HUES48 (cell line): ENCODE results near the gene CHD1.

ENCODE experiments used
- H3K27ac ChIP-seq: one replicate; pipeline ENCODE4 v1.7.0; 2013; ENCODE audit warnings: low read depth, low read length, inconsistent platforms
- H3K27me3 ChIP-seq: 2 replicates; pipeline ENCODE4 v1.6.1; 2013; ENCODE audit warnings: mild to moderate bottlenecking, low read length; ENCODE audit not compliant: control insufficient read depth, insufficient read depth
- H3K36me3 ChIP-seq: 2 replicates; pipeline ENCODE4 v1.6.1; 2013; ENCODE audit warnings: low read length; ENCODE audit not compliant: control insufficient read depth, insufficient read depth
- H3K4me1 ChIP-seq: 2 replicates; pipeline ENCODE4 v1.6.1; 2013; ENCODE audit warnings: mild to moderate bottlenecking, low read length; ENCODE audit not compliant: control insufficient read depth, insufficient read depth
- H3K4me3 ChIP-seq: 2 replicates; pipeline ENCODE4 v1.5.1; 2013; ENCODE audit warnings: mild to moderate bottlenecking, low read depth, low read length
- H3K9ac ChIP-seq: 2 replicates; pipeline ENCODE4 v1.6.1; 2013; ENCODE audit warnings: mild to moderate bottlenecking, low read depth, low read length, moderate library complexity
- H3K9me3 ChIP-seq: 2 replicates; pipeline ENCODE4 v1.6.1; 2013; ENCODE audit warnings: low read length; ENCODE audit not compliant: control insufficient read depth, insufficient read depth

CHD1 gene

GRCh38 chr5:98839469-98840383 lies 89.1 kb downstream of the CHD1 start:
- H3K9me3 ChIP-seq, result peaks cover 13% of the 10 kb centered on the region
- no peak overlapping the region for H3K4me3 ChIP-seq
- no peaks in the 10 kb centered on the region for H3K4me1 ChIP-seq
- H3K36me3 ChIP-seq, result no peaks in the 10 kb centered on the region
- H3K9ac ChIP-seq, result no peak overlapping the region
- H3K27ac ChIP-seq, result no peak overlapping the region
- H3K27me3 ChIP-seq, result no peaks in the 10 kb centered on the region

- Histone ChIP-seq H3K36me3 (no peaks in the 10 kb centered on the region), H3K9ac (no peak overlapping the region), H3K4me3 (no peak overlapping the region), H3K27ac (no peak overlapping the region), H3K4me1 (no peaks in the 10 kb centered on the region), H3K27me3 (no peaks in the 10 kb centered on the region), H3K9me3 (no peaks in the 10 kb centered on the region)
Measured at GRCh38 chr5:98836175-98836574, 92.6 kb downstream of the CHD1 start.

- H3K27ac ChIP-seq, result no peak overlapping the region
- no peak overlapping the region for H3K4me3 ChIP-seq
- no peaks in the 10 kb centered on the region for H3K9me3 ChIP-seq
- H3K36me3 ChIP-seq, result no peaks in the 10 kb centered on the region
- H3K27me3 ChIP-seq, result no peaks in the 10 kb centered on the region
- H3K9ac ChIP-seq, result no peak overlapping the region
- H3K4me1 ChIP-seq, result 0 out of 2 replicates have a peak, but pooled peaks cover 3% of the 10 kb centered on the region
Measured at GRCh38 chr5:98827588-98828284, 101.1 kb downstream of the CHD1 start.

- Histone ChIP-seq H3K4me1 (0 out of 2 replicates have a peak, but pooled peaks cover 3% of the 10 kb centered on the region), H3K36me3 (no peaks in the 10 kb centered on the region), H3K9ac (no peak overlapping the region), H3K9me3 (no peaks in the 10 kb centered on the region), H3K27ac (no peak overlapping the region), H3K4me3 (no peak overlapping the region), H3K27me3 (no peaks in the 10 kb centered on the region)
Measured at GRCh38 chr5:98827161-98827560, 101.6 kb downstream of the CHD1 start.

- no peak overlapping the region for H3K9ac ChIP-seq
- no peak overlapping the region for H3K27ac ChIP-seq
- no peaks in the 10 kb centered on the region; the same call in 1 of the 2 replicates for H3K9me3 ChIP-seq
- no peaks in the 10 kb centered on the region for H3K36me3 ChIP-seq
- no peaks in the 10 kb centered on the region for H3K27me3 ChIP-seq
- 0 out of 2 replicates have a peak, but pooled peaks cover 3% of the 10 kb centered on the region for H3K4me1 ChIP-seq
- no peak overlapping the region for H3K4me3 ChIP-seq
Measured at GRCh38 chr5:98825582-98826375, 103.0 kb downstream of the CHD1 start.

- no peak overlapping the region for H3K27ac ChIP-seq
- no peaks in the 10 kb centered on the region for H3K4me1 ChIP-seq
- H3K27me3 ChIP-seq, result no peaks in the 10 kb centered on the region
- no peak overlapping the region for H3K9ac ChIP-seq
- H3K36me3 ChIP-seq, result no peaks in the 10 kb centered on the region
- no peak overlapping the region for H3K4me3 ChIP-seq
- H3K9me3 ChIP-seq, result no peaks in the 10 kb centered on the region; the same call in 1 of the 2 replicates
Measured at GRCh38 chr5:98816582-98817222, 112.1 kb downstream of the CHD1 start.

GRCh38 chr5:98813755-98814154 lies 115.1 kb downstream of the CHD1 start:
- no peak overlapping the region for H3K27ac ChIP-seq
- no peaks in the 10 kb centered on the region for H3K9me3 ChIP-seq
- no peaks in the 10 kb centered on the region for H3K36me3 ChIP-seq
- H3K9ac ChIP-seq, result no peak overlapping the region
- H3K4me3 ChIP-seq, result no peak overlapping the region
- H3K27me3 ChIP-seq, result no peaks in the 10 kb centered on the region
- no peaks in the 10 kb centered on the region for H3K4me1 ChIP-seq

GRCh38 chr5:98810206-98810605 lies 118.6 kb downstream of the CHD1 start:
- Histone ChIP-seq H3K9ac (no peak overlapping the region), H3K4me3 (no peak overlapping the region), H3K4me1 (no peaks in the 10 kb centered on the region), H3K36me3 (no peaks in the 10 kb centered on the region), H3K9me3 (peaks cover 11% of the 10 kb centered on the region), H3K27ac (no peak overlapping the region), H3K27me3 (no peaks in the 10 kb centered on the region)

GRCh38 chr5:98807806-98808205 lies 121.0 kb downstream of the CHD1 start:
- no peaks in the 10 kb centered on the region for H3K4me1 ChIP-seq
- no peaks in the 10 kb centered on the region for H3K36me3 ChIP-seq
- H3K27ac ChIP-seq, result no peak overlapping the region
- no peak overlapping the region for H3K4me3 ChIP-seq
- no peaks in the 10 kb centered on the region for H3K27me3 ChIP-seq
- no peak overlapping the region for H3K9ac ChIP-seq
- peaks cover 12% of the 10 kb centered on the region for H3K9me3 ChIP-seq

- Histone ChIP-seq H3K27me3 (no peaks in the 10 kb centered on the region), H3K9ac (no peak overlapping the region), H3K4me3 (no peak overlapping the region), H3K4me1 (no peaks in the 10 kb centered on the region), H3K27ac (no peak overlapping the region), H3K9me3 (peaks cover 12% of the 10 kb centered on the region), H3K36me3 (no peaks in the 10 kb centered on the region)
Measured at GRCh38 chr5:98805070-98805469, 123.7 kb downstream of the CHD1 start.
